ENCODE measurements around the gene TBC1D22B. TPM values are rescaled to one million over a fixed set of nuclear protein-coding genes. Genes with fewer than 3 reads are reported as not detected.

TBC1D22B gene
- total and polyA plus RNA-seq, 3 donors from 2014 or later, result 23.1 to 36.4 (median 25.6) TPM

GRCh38 chr6:37265860-37266259 is 8.3 kb downstream of the TBC1D22B start:
- 87 to 91% methylated on average over 3 of the region's 3 CpGs for WGBS, 2 donors
- no peak for TF ChIP-seq POLR2A (IDR thresholded peaks at IDR 0.05)
- TF ChIP-seq CTCF (IDR thresholded peaks at IDR 0.05), result no peak
- H3K27ac ChIP-seq, result no peak overlapping the region
- H3K4me3 ChIP-seq, result no peak overlapping the region
- no peaks in the 10 kb centered on the region for H3K4me1 ChIP-seq
- no peaks in the 10 kb centered on the region for H3K36me3 ChIP-seq (ENCODE audit: low read depth, missing control alignments)
- H3K9me3 ChIP-seq, result no peaks in the 10 kb centered on the region
- no peaks in the 10 kb centered on the region for H3K27me3 ChIP-seq
- intact Hi-C loops (cut with DNase I; ENCODE audit: low total_unique reads), result no loop called here
- no peak for DNase-seq

GRCh38 chr6:37269105-37269504 is 11.5 kb downstream of the TBC1D22B start:
- Histone ChIP-seq H3K36me3 (ENCODE audit: low read depth, missing control alignments) (no peaks in the 10 kb centered on the region), H3K27ac (no peak overlapping the region), H3K4me3 (no peak overlapping the region), H3K9me3 (no peaks in the 10 kb centered on the region), H3K4me1 (no peaks in the 10 kb centered on the region), H3K27me3 (no peaks in the 10 kb centered on the region)
- no peak for DNase-seq
- intact Hi-C loops (cut with DNase I; ENCODE audit: low total_unique reads), result no loop called here
- TF ChIP-seq POLR2A (IDR thresholded peaks at IDR 0.05) (no peak), CTCF (IDR thresholded peaks at IDR 0.05) (no peak)
- 77 to 81% methylated on average over 2 of the region's 2 CpGs for WGBS, 2 donors

GRCh38 chr6:37272834-37273566 is 15.4 kb downstream of the TBC1D22B start:
- intact Hi-C loops (cut with DNase I; ENCODE audit: low total_unique reads), result no loop called here
- TF ChIP-seq POLR2A (IDR thresholded peaks at IDR 0.05) (no peak), CTCF (IDR thresholded peaks at IDR 0.05) (no peak)
- Histone ChIP-seq H3K36me3 (ENCODE audit: low read depth, missing control alignments) (no peaks in the 10 kb centered on the region), H3K27ac (no peak overlapping the region), H3K4me3 (no peak overlapping the region), H3K4me1 (no peaks in the 10 kb centered on the region), H3K9me3 (no peaks in the 10 kb centered on the region), H3K27me3 (no peaks in the 10 kb centered on the region)
- 77 to 84% methylated on average over 8 of the region's 8 CpGs for WGBS, 2 donors
- DNase-seq, result no peak

GRCh38 chr6:37273690-37274089 is 16.1 kb downstream of the TBC1D22B start:
- WGBS, 2 donors, result 66 to 73% methylated on average over 3 of the region's 3 CpGs
- no peak for DNase-seq
- Histone ChIP-seq H3K9me3 (no peaks in the 10 kb centered on the region), H3K4me1 (no peaks in the 10 kb centered on the region), H3K27ac (no peak overlapping the region), H3K27me3 (no peaks in the 10 kb centered on the region), H3K4me3 (no peak overlapping the region), H3K36me3 (ENCODE audit: low read depth, missing control alignments) (no peaks in the 10 kb centered on the region)
- intact Hi-C loops (cut with DNase I; ENCODE audit: low total_unique reads), result no loop called here
- TF ChIP-seq CTCF (IDR thresholded peaks at IDR 0.05), result no peak
- no peak for TF ChIP-seq POLR2A (IDR thresholded peaks at IDR 0.05)

GRCh38 chr6:37275350-37275749 is 17.8 kb downstream of the TBC1D22B start:
- Histone ChIP-seq H3K27me3 (no peaks in the 10 kb centered on the region), H3K4me3 (no peak overlapping the region), H3K27ac (no peak overlapping the region), H3K4me1 (no peaks in the 10 kb centered on the region), H3K9me3 (no peaks in the 10 kb centered on the region), H3K36me3 (ENCODE audit: low read depth, missing control alignments) (no peaks in the 10 kb centered on the region)
- intact Hi-C loops (cut with DNase I; ENCODE audit: low total_unique reads), result no loop called here
- no peak for TF ChIP-seq POLR2A (IDR thresholded peaks at IDR 0.05)
- no peak for TF ChIP-seq CTCF (IDR thresholded peaks at IDR 0.05)
- no peak for DNase-seq
- 77 to 87% methylated on average over 1 of the region's 1 CpG for WGBS, 2 donors
